GM12865 (cell line): ENCODE measurements around the gene ALOX15B.
A peak's percentile ranks its signal among the peaks of the same experiment; 100 is the strongest.

Experiments used
- DNase-seq: peaks from one replicate; pipeline ENCODE4 v3.0.0; 2010; ENCODE audit warnings: low read depth
- H3K4me3 ChIP-seq: 2 replicates; pipeline ENCODE4 v1.5.1; 2011; ENCODE audit warnings: mild to moderate bottlenecking, low read depth, low read length, control low read depth
- TF ChIP-seq, protein P1 (sequence below): IDR thresholded peaks from 2 replicates; pipeline ENCODE4 v1.5.1; 2011; ENCODE audit warnings: low read length, control low read depth, low read depth, inconsistent platforms; ENCODE audit not compliant: insufficient read depth; ENCODE audit errors: missing control alignments

ALOX15B gene

DNA sequence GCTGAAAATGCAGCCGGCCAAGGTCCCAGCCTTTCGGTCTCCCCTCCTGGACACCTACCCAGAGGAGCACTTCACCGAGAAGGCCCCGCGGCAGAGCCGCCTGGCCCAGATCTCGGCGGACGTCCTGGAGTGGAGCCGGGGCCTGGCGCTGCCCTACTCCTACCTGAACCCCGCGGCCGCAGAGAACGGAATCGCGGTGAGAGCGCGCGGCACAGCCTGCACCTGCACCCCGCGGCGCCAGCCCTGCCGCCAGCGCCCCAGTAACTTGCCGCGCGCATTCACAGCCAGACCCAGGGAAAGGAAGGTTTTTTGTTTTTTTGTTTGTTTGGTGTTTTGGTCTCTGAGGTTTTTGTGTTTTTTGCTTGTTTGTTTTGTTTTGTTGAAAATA is 33.5 kb downstream of the ALOX15B start:
- H3K4me3 ChIP-seq: no peak overlapping the region
- TF ChIP-seq, protein P1, sequence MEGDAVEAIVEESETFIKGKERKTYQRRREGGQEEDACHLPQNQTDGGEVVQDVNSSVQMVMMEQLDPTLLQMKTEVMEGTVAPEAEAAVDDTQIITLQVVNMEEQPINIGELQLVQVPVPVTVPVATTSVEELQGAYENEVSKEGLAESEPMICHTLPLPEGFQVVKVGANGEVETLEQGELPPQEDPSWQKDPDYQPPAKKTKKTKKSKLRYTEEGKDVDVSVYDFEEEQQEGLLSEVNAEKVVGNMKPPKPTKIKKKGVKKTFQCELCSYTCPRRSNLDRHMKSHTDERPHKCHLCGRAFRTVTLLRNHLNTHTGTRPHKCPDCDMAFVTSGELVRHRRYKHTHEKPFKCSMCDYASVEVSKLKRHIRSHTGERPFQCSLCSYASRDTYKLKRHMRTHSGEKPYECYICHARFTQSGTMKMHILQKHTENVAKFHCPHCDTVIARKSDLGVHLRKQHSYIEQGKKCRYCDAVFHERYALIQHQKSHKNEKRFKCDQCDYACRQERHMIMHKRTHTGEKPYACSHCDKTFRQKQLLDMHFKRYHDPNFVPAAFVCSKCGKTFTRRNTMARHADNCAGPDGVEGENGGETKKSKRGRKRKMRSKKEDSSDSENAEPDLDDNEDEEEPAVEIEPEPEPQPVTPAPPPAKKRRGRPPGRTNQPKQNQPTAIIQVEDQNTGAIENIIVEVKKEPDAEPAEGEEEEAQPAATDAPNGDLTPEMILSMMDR: no peak
- DNase-seq: no peak

DNA sequence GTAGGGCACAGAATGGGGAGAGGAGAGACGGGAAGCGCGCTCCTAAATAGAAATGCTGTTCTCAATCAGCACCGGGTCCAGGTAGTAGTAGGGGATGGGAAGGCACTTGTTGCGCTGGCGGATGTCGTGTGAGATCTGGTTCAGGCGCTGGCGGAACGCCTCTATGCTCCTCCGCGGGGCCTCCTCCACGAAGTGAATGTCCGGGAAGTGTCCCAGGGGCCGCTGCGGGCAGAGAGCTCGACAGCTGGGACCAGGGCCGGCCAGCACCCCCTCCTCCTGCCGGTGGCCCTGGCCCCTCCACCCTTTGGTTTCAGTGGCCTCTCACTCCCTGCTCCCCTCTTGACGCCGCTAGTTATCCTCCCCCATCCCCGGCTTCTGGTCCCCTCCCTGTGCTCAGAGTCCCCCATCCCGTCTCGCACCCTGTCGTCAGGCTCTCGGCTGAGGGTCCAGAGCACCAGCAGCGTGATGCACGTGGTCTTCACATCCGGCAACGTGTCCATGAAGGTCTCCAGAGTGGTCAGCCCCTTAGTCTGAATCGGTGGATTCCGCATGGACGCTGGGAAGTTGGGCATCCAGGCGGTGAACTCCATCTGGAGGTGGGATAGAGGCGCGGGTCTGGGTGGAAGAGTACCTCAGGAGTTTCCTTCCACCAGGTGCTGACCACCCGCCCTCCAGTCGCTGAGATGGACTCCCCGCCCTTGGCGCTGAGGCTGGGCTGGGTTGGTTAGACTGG is 34.0 kb downstream of the ALOX15B start:
- TF ChIP-seq, protein P1: no peak
- DNase-seq: no peak
- no peak overlapping the region for H3K4me3 ChIP-seq

DNA sequence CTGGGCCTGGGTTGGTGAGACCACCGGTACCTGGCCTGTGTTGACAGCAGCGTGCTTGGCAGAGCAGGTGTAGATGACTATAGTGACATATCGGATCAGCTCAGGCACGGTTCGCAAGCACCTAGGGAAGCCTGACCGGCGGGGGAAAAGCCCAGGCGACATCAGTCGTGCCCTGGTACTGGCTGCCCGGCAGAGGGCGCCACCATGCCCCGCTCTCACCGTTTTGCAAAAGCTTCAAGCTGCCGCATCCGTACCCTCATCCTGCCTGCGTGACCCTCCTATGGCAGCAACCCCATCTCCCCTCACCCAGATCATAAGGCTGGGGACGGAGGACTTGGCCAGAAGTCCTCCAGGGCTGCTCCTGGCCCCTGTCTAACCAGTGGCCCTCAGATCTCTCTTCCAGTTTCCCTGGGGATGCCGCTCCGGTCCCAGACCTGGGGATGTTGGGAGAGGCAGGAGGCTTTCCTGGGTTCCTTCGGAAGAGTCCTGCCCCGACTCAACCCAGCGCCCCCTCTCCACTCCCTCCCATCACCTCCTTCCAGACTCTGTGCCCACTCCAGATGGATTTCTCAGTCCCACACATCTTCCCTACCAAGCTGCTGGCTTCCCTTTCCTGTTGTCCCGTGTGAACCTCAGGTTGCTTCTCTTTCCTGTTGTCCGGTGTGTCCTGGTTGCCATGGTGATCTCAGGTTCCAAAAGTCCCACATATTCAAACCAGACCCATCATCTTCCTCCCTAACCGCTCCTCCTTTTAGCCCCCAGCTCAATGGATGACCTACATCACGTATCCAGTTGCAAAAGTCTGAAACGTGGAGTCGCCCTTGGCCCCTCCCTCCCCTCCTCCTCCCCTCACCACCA is 35.0 kb downstream of the ALOX15B start:
- DNase-seq: peak; percentile 86
- TF ChIP-seq, protein P1: peak; percentile 95
- H3K4me3 ChIP-seq: no peak overlapping the region

DNA sequence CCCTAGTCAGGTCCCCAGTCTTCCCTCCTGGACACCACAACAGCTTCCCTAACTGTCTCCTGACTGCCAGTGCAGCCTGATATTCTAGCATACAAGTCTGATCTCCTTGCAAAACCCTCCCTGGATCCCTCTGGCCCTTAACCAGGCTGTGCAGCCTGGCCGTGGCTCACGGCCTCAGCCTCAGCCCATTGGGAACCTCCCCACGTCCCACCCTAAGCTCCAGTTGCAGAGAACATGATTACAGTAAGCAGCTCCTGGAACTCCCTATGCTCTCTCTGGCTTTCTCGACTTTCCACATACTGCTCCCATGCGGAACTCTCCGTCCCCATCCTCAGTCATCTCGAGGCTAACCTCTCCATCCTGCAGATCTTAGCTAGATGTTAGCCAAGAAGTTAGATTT is 35.7 kb downstream of the ALOX15B start:
- no peak overlapping the region for H3K4me3 ChIP-seq
- TF ChIP-seq, protein P1: no peak
- DNase-seq: no peak

DNA sequence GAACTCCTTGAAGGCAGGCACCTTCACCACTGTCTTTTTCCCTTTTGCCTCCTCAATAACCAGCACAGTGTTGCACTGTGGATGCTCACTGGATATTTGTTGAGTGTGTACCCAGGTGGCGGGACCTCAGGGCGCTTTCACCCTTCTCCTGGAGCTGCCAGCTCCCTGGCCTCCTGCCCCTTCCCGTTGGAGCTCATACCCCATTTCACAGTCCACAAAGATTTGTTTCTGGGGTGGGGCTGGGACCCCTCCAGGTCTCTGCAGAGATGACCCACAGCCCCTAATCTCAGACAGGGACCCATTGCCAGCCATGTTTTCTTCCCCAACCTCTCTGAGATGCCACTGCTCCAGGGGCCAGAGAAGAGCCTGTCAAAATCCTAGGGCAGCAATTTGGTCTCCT is 36.2 kb downstream of the ALOX15B start:
- H3K4me3 ChIP-seq: no peak overlapping the region
- no peak for DNase-seq
- TF ChIP-seq, protein P1: no peak

DNA sequence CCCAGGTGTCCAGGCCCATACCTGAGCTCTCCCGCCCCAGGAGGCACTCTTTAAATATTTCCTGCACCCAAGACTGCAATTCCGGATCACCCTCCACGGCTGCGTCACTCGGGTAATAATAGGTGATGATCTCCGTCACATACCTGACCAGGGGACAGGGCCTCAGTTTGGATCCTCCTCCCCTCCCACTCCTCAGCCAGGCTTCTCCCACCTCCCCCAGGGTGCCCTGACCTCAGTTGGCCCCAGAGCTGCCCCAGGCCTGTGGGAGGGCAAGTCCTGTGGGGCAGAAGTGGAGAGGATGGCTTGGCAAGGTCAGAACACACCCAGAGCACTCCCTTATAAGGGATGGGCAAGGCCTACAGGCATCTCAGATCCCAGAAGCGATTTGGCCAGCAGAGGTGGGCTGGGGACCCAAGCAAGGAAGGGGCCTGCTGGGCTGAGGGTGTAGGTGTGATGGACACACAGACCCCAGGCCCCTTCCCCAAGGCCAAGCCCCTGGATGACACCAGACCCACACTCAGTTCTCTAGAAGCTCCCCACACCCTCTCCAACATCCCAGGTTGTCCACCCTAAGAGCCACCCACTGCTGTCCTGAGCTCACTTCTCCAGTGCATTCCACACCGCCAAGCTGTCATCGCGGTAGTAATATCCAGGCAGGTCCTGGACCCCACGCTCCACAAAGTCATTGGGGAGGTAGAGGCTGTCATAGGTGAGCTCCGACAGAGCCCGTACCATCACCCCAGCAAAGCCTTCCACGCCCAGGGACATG is 36.9 kb downstream of the ALOX15B start:
- TF ChIP-seq, protein P1: no peak
- no peak for DNase-seq
- H3K4me3 ChIP-seq: no peak overlapping the region
